HCT116 (cell line): ENCODE data around the gene AADAC. TPM values are rescaled to one million over a fixed set of nuclear protein-coding genes. Genes with fewer than 3 reads are reported as not detected.

Experiments used
- ATAC-seq: fragments of 200-7000 bp; cut with Tn5 transposase; 2 replicates; pipeline ENCODE4 v1.9.1; 2020; ENCODE audit warnings: mild to moderate bottlenecking, moderate library complexity
- BruUV-seq: library from RNA; stranded (reverse); fragments of 400-500 nt; replicated peaks from 2 replicates; lab custom pipeline; 2021; lab: Mats Ljungman, UMichigan
- CTCF ChIA-PET: fragments of 300-600 bp; sonication (Branson Sonifier 250); formaldehyde crosslinking; loops from one replicate; lab custom pipeline; 2021; ENCODE audit warnings: antibody characterized with exemption; lab: Charles Lee
- POLR2A ChIA-PET: fragments of 300-600, 350-600 bp; sonication (Branson Sonifier 250); formaldehyde crosslinking; loops from one replicate; lab custom pipeline; 2021; ENCODE audit warnings: antibody characterized with exemption; lab: Charles Lee
- RAD21 ChIA-PET, 2 experiments: fragments of 300-600 bp; sonication (Branson Sonifier 250); formaldehyde crosslinking; loops; one replicate each; lab custom pipeline; 2023; ENCODE audit warnings: low total read pairs in 2 of 2; ENCODE audit not compliant: uncharacterized antibody in 2 of 2, unreplicated experiment in 2 of 2, low non-redundant PET in 1 of 2; lab: Charles Lee
- DNase-seq: peaks from one replicate; pipeline ENCODE4 v3.0.0-alpha.2; 2010; ENCODE audit warnings: low read depth, low spot score
- H2AFZ ChIP-seq: fragments of 200-600 bp; shearing (Covaris generic), sonication (generic); 2 replicates; pipeline ENCODE4 v1.6.1; 2017; ENCODE audit warnings: low read depth, mixed run types, mixed read lengths, antibody characterized with exemption, low read length; ENCODE audit not compliant: poor library complexity, severe bottlenecking
- H3K27ac ChIP-seq: 2 replicates; pipeline ENCODE4 v1.5.1; 2012; ENCODE audit warnings: low read depth, low read length
- H3K27me3 ChIP-seq: fragments of 200-600 bp; sonication (generic); 2 replicates; pipeline ENCODE4 v1.6.1; 2016; ENCODE audit warnings: mixed run types, low read length, mixed read lengths; ENCODE audit not compliant: insufficient read depth
- H3K36me3 ChIP-seq, 2 experiments: fragments of 200-500 bp in 1 of 2; fragments of 200-600 bp in 1 of 2; sonication (Bioruptor generic) in 1 of 2; sonication (generic) in 1 of 2; 2 replicates each; pipeline versions ENCODE4 v1.5.1 to v1.6.1; 2014 to 2016; ENCODE audit warnings: low read length in 2 of 2, inconsistent platforms in 1 of 2, mixed read lengths in 1 of 2, mixed run types in 1 of 2; ENCODE audit not compliant: insufficient read depth in 2 of 2, control insufficient read depth in 1 of 2
- H3K4me1 ChIP-seq, 2 experiments: fragments of 200-600 bp in 1 of 2; sonication (generic) in 1 of 2; 2 replicates each; pipeline versions ENCODE4 v1.5.1 to v1.6.1; 2012 to 2017; ENCODE audit warnings: low read length in 2 of 2, inconsistent platforms in 1 of 2, mild to moderate bottlenecking in 1 of 2, mixed read lengths in 1 of 2, mixed run types in 1 of 2, moderate library complexity in 1 of 2; ENCODE audit not compliant: insufficient read depth in 2 of 2, control insufficient read depth in 1 of 2
- H3K4me2 ChIP-seq: fragments of 200-600 bp; sonication (generic); 2 replicates; pipeline ENCODE4 v1.6.1; 2017; ENCODE audit warnings: mixed run types, low read length, mixed read lengths
- H3K4me3 ChIP-seq, 2 experiments: fragments of 200-600 bp in 1 of 2; sonication (generic) in 1 of 2; replicated peaks in 1 of 2; 2 replicates each; pipeline ENCODE4 v1.5.1; 2011 to 2016; ENCODE audit warnings: low read length in 2 of 2, control low read depth in 1 of 2, low read depth in 1 of 2, mild to moderate bottlenecking in 1 of 2, mixed read lengths in 1 of 2, mixed run types in 1 of 2
- H3K79me2 ChIP-seq: fragments of 200-600 bp; sonication (generic); 2 replicates; pipeline ENCODE4 v1.6.1; 2017; ENCODE audit warnings: mild to moderate bottlenecking, mixed run types, low read length, moderate library complexity, mixed read lengths; ENCODE audit not compliant: insufficient read depth
- H3K9ac ChIP-seq: fragments of 200-600 bp; sonication (generic); 2 replicates; pipeline ENCODE4 v1.6.1; 2016; ENCODE audit warnings: low read length, mixed read lengths
- H3K9me2 ChIP-seq: fragments of 200-600 bp; sonication (generic), shearing (Covaris generic); 2 replicates; pipeline ENCODE4 v1.6.1; 2017; ENCODE audit warnings: mixed run types, mild to moderate bottlenecking, moderate library complexity; ENCODE audit not compliant: insufficient read depth
- H3K9me3 ChIP-seq, 2 experiments: fragments of 200-500 bp in 1 of 2; fragments of 200-600 bp in 1 of 2; sonication (Bioruptor generic) in 1 of 2; sonication (generic) in 1 of 2; 2 replicates each; pipeline ENCODE4 v1.6.1; 2014 to 2017; ENCODE audit warnings: low read length in 2 of 2, mixed read lengths in 2 of 2, inconsistent platforms in 1 of 2, low read depth in 1 of 2, mild to moderate bottlenecking in 1 of 2, mixed run types in 1 of 2, moderate library complexity in 1 of 2; ENCODE audit not compliant: control insufficient read depth in 1 of 2, insufficient read depth in 1 of 2
- H4K20me1 ChIP-seq: fragments of 200-600 bp; sonication (generic), shearing (Covaris generic); 2 replicates; pipeline ENCODE4 v1.6.1; 2017; ENCODE audit warnings: mixed run types, mild to moderate bottlenecking, moderate library complexity; ENCODE audit not compliant: insufficient read depth
- CBX3 ChIP-seq: IDR thresholded peaks from 2 replicates; pipeline ENCODE4 v1.6.1; 2012; ENCODE audit warnings: low read depth
- CEBPB ChIP-seq: IDR thresholded peaks from 2 replicates; pipeline ENCODE4 v1.6.1; 2012; ENCODE audit warnings: low read depth
- EGR1 ChIP-seq: IDR thresholded peaks from 2 replicates; pipeline ENCODE4 v1.6.1; 2012; ENCODE audit warnings: low read depth
- ELF1 ChIP-seq: IDR thresholded peaks from 2 replicates; pipeline ENCODE4 v1.6.1; 2012; ENCODE audit warnings: low read depth, borderline replicate concordance
- EZH2 ChIP-seq: fragments of 200-600 bp; sonication (generic); IDR thresholded peaks from 2 replicates; pipeline ENCODE4 v1.6.1; 2017; ENCODE audit warnings: antibody characterized with exemption, mixed run types
- FOSL1 ChIP-seq: IDR thresholded peaks from 2 replicates; pipeline ENCODE4 v1.6.1; 2012; ENCODE audit warnings: low read depth
- JUND ChIP-seq: IDR thresholded peaks from 2 replicates; pipeline ENCODE4 v1.6.1; 2012
- MAX ChIP-seq: IDR thresholded peaks from 2 replicates; pipeline ENCODE4 v1.6.1; 2012
- POLR2A ChIP-seq: IDR thresholded peaks from 2 replicates; pipeline ENCODE4 v1.7.0; 2011; ENCODE audit warnings: borderline replicate concordance; ENCODE audit not compliant: insufficient read depth, insufficient read length; ENCODE audit errors: extremely low read depth
- POLR2AphosphoS5 ChIP-seq: IDR thresholded peaks from 2 replicates; pipeline ENCODE4 v1.6.1; 2011; ENCODE audit warnings: mild to moderate bottlenecking, low read depth, low read length, moderate library complexity
- RAD21 ChIP-seq: IDR thresholded peaks from 2 replicates; pipeline ENCODE4 v1.6.1; 2012; ENCODE audit warnings: low read depth, mild to moderate bottlenecking
- REST ChIP-seq: IDR thresholded peaks from 2 replicates; pipeline ENCODE4 v1.6.1; 2012; ENCODE audit warnings: low read depth
- SIN3A ChIP-seq: IDR thresholded peaks from 2 replicates; pipeline ENCODE4 v1.6.1; 2012; ENCODE audit warnings: low read depth
- SP1 ChIP-seq: IDR thresholded peaks from 2 replicates; pipeline ENCODE4 v1.6.1; 2012; ENCODE audit warnings: low read depth
- SRF ChIP-seq: IDR thresholded peaks from 2 replicates; pipeline ENCODE4 v1.6.1; 2012; ENCODE audit warnings: low read depth
- TCF7L2 ChIP-seq: IDR thresholded peaks from 2 replicates; pipeline ENCODE4 v1.7.0; 2011; ENCODE audit warnings: borderline replicate concordance, inconsistent platforms; ENCODE audit not compliant: insufficient read depth, insufficient read length; ENCODE audit errors: extremely low read depth
- YY1 ChIP-seq: IDR thresholded peaks from 2 replicates; pipeline ENCODE4 v1.6.1; 2011; ENCODE audit warnings: low read length, low read depth, moderate library complexity, mild to moderate bottlenecking; ENCODE audit not compliant: insufficient replicate concordance; ENCODE audit errors: extremely low read depth
- ZBTB33 ChIP-seq: IDR thresholded peaks from 2 replicates; pipeline ENCODE4 v1.6.1; 2011; ENCODE audit warnings: mild to moderate bottlenecking, low read length, moderate library complexity; ENCODE audit not compliant: insufficient replicate concordance; ENCODE audit errors: extremely low read depth
- ZFX ChIP-seq: fragments of 450-650 bp; IDR thresholded peaks from 2 replicates; pipeline ENCODE4 v1.6.1; 2017
- ZNF274 ChIP-seq: fragments of 200-500 bp; sonication (Bioruptor generic); IDR thresholded peaks from 2 replicates; pipeline ENCODE4 v1.6.1; 2014; ENCODE audit warnings: mild to moderate bottlenecking, low read depth, low read length, inconsistent platforms
- intact Hi-C: fragments of 100-400 bp; cut with micrococcal nuclease; formaldehyde crosslinking; loops from 2 replicates; pipeline ENCODE4 v1.10.0; 2022
- total RNA-seq: library from RNA; stranded (reverse); gene quantifications from one replicate; pipeline ENCODE4 v1.2.1, GENCODE V29; 2021; ENCODE audit not compliant: unreplicated experiment

Gene AADAC
- total RNA-seq, 1 experiment from 2014 or later, result 3.8 TPM

- no peak overlapping the region for H3K27ac ChIP-seq
These were observed 13.5 kb upstream of the AADAC start for GRCh38 chr3:151800431-151800830.

More at GRCh38 chr3:151800431-151800830, 13.5 kb upstream of the AADAC start:
- ATAC-seq, result no peak
- Histone ChIP-seq H3K4me3 (no peak overlapping the region), H2AFZ (no peak overlapping the region), H3K9me2 (no peaks in the 10 kb centered on the region), H3K4me1 (peaks cover 0 to under 1% of the 10 kb centered on the region in 2 experiments; a peak in 1 of 4 replicates), H3K79me2 (no peaks in the 10 kb centered on the region), H3K36me3 (no peaks in the 10 kb centered on the region), H3K4me2 (no peak overlapping the region), H3K27me3 (no peaks in the 10 kb centered on the region), H3K9ac (no peak overlapping the region), H3K9me3 (no peaks in the 10 kb centered on the region), H4K20me1 (no peaks in the 10 kb centered on the region)
- no peak for DNase-seq
- POLR2A ChIA-PET, result no interaction called here
- no TSS peak for BruUV-seq
- CTCF ChIA-PET, result no interaction called here
- RAD21 ChIA-PET, result no interaction called here
- intact Hi-C loops, result no loop called here
- no peak for TF ChIP-seq MAX
- TF ChIP-seq FOSL1, result no peak
- TF ChIP-seq RAD21, result no peak
- TF ChIP-seq ZNF274, result no peak
- TF ChIP-seq REST, result no peak
- TF ChIP-seq SRF, result no peak
- TF ChIP-seq YY1, result no peak
- no peak for TF ChIP-seq SIN3A
- no peak for TF ChIP-seq POLR2AphosphoS5
- no peak for TF ChIP-seq EZH2
- TF ChIP-seq ZBTB33, result no peak
- no peak for TF ChIP-seq CEBPB
- TF ChIP-seq ELF1, result no peak
- no peak for TF ChIP-seq CBX3
- no peak for TF ChIP-seq ZFX
- no peak for TF ChIP-seq POLR2A
- TF ChIP-seq EGR1, result no peak
- no peak for TF ChIP-seq JUND
- TF ChIP-seq SP1, result no peak
- TF ChIP-seq TCF7L2, result no peak
